K562 (cell line): ENCODE results near the gene SCTR. TPM values are rescaled to one million over a fixed set of nuclear protein-coding genes. Genes with fewer than 3 reads are reported as not detected.

Experiments
- GABPA ChIP-seq: fragments of 200-800 bp; sonication (Bioruptor generic); conservative IDR thresholded peaks from 2 replicates; pipeline ENCODE4 v1.6.1; 2016; ENCODE audit warnings: low read depth, missing genetic modification characterization, missing compliant biosample characterization
- THRAP3 ChIP-seq: fragments of 450-650 bp; IDR thresholded peaks from 2 replicates; pipeline ENCODE4 v1.6.1; 2016; ENCODE audit warnings: mild to moderate bottlenecking, inconsistent platforms, borderline replicate concordance
- ZNF318 ChIP-seq, 2 experiments: fragments of 450-650 bp; IDR thresholded peaks; 2 replicates each; pipeline ENCODE4 v1.6.1; 2016; ENCODE audit warnings: mild to moderate bottlenecking in 2 of 2, borderline replicate concordance in 1 of 2, low read depth in 1 of 2, moderate library complexity in 1 of 2
- polyA plus RNA-seq, 8 experiments: library from polyadenylated mRNA; depleted of rRNA in 4 of 8; stranded (reverse) in 5 of 8; unstranded in 3 of 8; fragments of >200 nt; fragmentation: Nextera tagmentation in 2 of 8; fragmentation: Illumina TruSeq in 1 of 8; extraction: Ambion mirVana in 2 of 8; extraction: Trizol in 1 of 8; gene quantifications; 2 replicates each; pipeline versions ENCODE4 v1.2.1 to v1.2.3, GENCODE V29; 2011 to 2014; ENCODE audit warnings: inconsistent platforms in 1 of 8, missing spikeins in 1 of 8
- total RNA-seq, 7 experiments: library from RNA; depleted of rRNA in 6 of 7; stranded (reverse); fragments of >200 nt in 6 of 7; fragmentation: Illumina TruSeq in 2 of 7; extraction: Trizol in 2 of 7; gene quantifications; 2 replicates each; pipeline versions ENCODE4 v1.2.1 to v1.2.3, GENCODE V29; 2011 to 2021; ENCODE audit warnings: low replicate concordance in 1 of 7

The SCTR gene
- total and polyA plus RNA-seq, 9 of the 15 experiments (the other 6 are each of a cell fraction or from before 2014, with no cell fraction given), result not detected

- TF ChIP-seq ZNF318 (IDR thresholded peaks at IDR 0.05; ENCODE audit: borderline replicate concordance in 1 of 2, low read depth in 1 of 2) (no peak), GABPA (tag) (no peak), THRAP3 (no peak)
Observed at GRCh38 chr2:119523383-119523951, 816 bp downstream of the SCTR start (continued).
